ENCODE measurements around the gene SMIM7.

Gene SMIM7

DNA sequence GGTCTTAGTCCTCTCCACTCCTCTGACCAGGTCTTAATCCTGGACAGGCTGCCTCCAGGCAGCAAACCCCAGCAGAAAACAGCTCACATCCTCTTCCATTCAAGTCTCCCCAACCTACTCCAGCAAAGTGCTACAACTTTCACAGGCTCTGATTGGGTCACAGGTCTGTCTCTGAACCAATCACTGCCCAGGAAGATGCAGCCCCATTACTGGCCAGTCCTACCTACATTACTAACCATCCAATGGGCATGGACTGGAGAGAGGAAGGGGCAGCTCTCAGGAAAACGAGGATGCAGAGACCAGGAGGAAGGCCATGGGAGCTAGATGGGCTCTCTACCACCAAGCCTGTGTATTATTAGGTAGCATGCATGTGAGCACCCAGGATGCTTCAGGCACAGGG is 44.1 kb downstream of the SMIM7 start:
- no peak for TF ChIP-seq CTCF (IDR thresholded peaks at IDR 0.05; ENCODE audit: borderline replicate concordance, insufficient read depth, low read depth, low read length)
- H3K4me3 ChIP-seq (ENCODE audit: low read depth, low read length), result no peak overlapping the region

- H3K4me3 ChIP-seq (ENCODE audit: low read depth, low read length), result no peak overlapping the region
Observed at GRCh38 chr19:16614941-16615340, 45.0 kb downstream of the SMIM7 start.

GRCh38 chr19:16613841-16614240 is 46.1 kb downstream of the SMIM7 start:
- no peak overlapping the region for H3K4me3 ChIP-seq (ENCODE audit: low read depth, low read length)
- TF ChIP-seq CTCF (IDR thresholded peaks at IDR 0.05; ENCODE audit: borderline replicate concordance, insufficient read depth, low read depth, low read length), result no peak

More at GRCh38 chr19:16614941-16615340, 45.0 kb downstream of the SMIM7 start:
- TF ChIP-seq CTCF (IDR thresholded peaks at IDR 0.05; ENCODE audit: borderline replicate concordance, insufficient read depth, low read depth, low read length), result no peak

- no peak for TF ChIP-seq CTCF (IDR thresholded peaks at IDR 0.05; ENCODE audit: borderline replicate concordance, insufficient read depth, low read depth, low read length)
- no peak overlapping the region for H3K4me3 ChIP-seq (ENCODE audit: low read depth, low read length)
Observed at GRCh38 chr19:16612636-16613035, 47.3 kb downstream of the SMIM7 start.

GRCh38 chr19:16611121-16611520 is 48.8 kb downstream of the SMIM7 start:
- no peak for TF ChIP-seq CTCF (IDR thresholded peaks at IDR 0.05; ENCODE audit: borderline replicate concordance, insufficient read depth, low read depth, low read length)
- H3K4me3 ChIP-seq (ENCODE audit: low read depth, low read length), result no peak overlapping the region

- H3K4me3 ChIP-seq (ENCODE audit: low read depth, low read length), result no peak overlapping the region
- no peak for TF ChIP-seq CTCF (IDR thresholded peaks at IDR 0.05; ENCODE audit: borderline replicate concordance, insufficient read depth, low read depth, low read length)
Observed at GRCh38 chr19:16609511-16610200, 50.3 kb downstream of the SMIM7 start.

DNA sequence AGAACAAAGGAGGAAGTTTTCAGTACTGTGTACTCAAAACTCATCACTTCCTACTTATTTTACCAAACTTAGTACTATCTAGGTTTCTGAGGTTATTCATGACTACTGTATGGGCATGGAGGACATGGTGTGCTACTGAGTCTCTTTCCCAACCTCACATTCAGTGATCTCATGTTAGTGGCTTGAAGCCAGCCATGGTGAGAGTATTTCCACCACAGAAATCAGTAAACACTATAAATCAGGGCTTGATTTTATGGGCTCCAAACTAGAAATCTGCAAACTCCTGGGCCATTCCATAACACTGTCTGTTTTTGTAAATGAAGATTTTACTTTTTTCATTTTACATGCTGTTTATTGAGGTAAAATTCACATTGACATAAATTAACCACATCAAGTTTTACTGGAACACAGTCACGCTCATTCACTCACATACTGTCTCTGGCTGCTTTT is 51.6 kb downstream of the SMIM7 start:
- H3K4me3 ChIP-seq (ENCODE audit: low read depth, low read length), result no peak overlapping the region
- TF ChIP-seq CTCF (IDR thresholded peaks at IDR 0.05; ENCODE audit: borderline replicate concordance, insufficient read depth, low read depth, low read length), result no peak

Measured in GM12875 (cell line).